IPS-18c (cell line): ENCODE results near the gene UBE2L3.
"Not testable (repeated sequence)": the region's sequence is repeated elsewhere in the genome, so short reads cannot be mapped to it uniquely, and the experiment has no call there.

Experiments used
- H3K4me3 ChIP-seq: 2 replicates; pipeline ENCODE4 v1.7.0; 2013; ENCODE audit warnings: low read depth, mild to moderate bottlenecking, low read length, moderate library complexity; ENCODE audit not compliant: insufficient read depth
- H3K9me3 ChIP-seq: one replicate; pipeline ENCODE4 v1.6.1; 2013; ENCODE audit warnings: mild to moderate bottlenecking, low read length, moderate library complexity; ENCODE audit not compliant: control insufficient read depth, insufficient read depth

Gene UBE2L3

GRCh38 chr22:21592422-21592821 lies 24.9 kb downstream of the UBE2L3 start:
- H3K9me3 ChIP-seq = no peaks in the 10 kb centered on the region
- no peak overlapping the region for H3K4me3 ChIP-seq

GRCh38 chr22:21593406-21594232 lies 26.1 kb downstream of the UBE2L3 start:
- Histone ChIP-seq H3K9me3 (no peaks in the 10 kb centered on the region), H3K4me3 (no peak overlapping the region)

GRCh38 chr22:21594865-21595452 lies 27.4 kb downstream of the UBE2L3 start:
- H3K4me3 ChIP-seq = no peak overlapping the region

GRCh38 chr22:21596356-21597135 lies 29.0 kb downstream of the UBE2L3 start:
- not testable (repeated sequence) for H3K4me3 ChIP-seq, H3K9me3 ChIP-seq

More at GRCh38 chr22:21594865-21595452, 27.4 kb downstream of the UBE2L3 start:
- no peaks in the 10 kb centered on the region for H3K9me3 ChIP-seq

- Histone ChIP-seq H3K4me3 (no peak overlapping the region), H3K9me3 (no peaks in the 10 kb centered on the region)
These were observed 30.8 kb downstream of the UBE2L3 start for GRCh38 chr22:21598302-21598701.

- H3K9me3 ChIP-seq = no peaks in the 10 kb centered on the region
- H3K4me3 ChIP-seq = no peak overlapping the region
These were observed 31.8 kb downstream of the UBE2L3 start for GRCh38 chr22:21599053-21599893.

- no peaks in the 10 kb centered on the region for H3K9me3 ChIP-seq
- no peak overlapping the region for H3K4me3 ChIP-seq
These were observed 35.1 kb downstream of the UBE2L3 start for GRCh38 chr22:21602579-21602978.

- no peaks in the 10 kb centered on the region for H3K9me3 ChIP-seq
- H3K4me3 ChIP-seq = no peak overlapping the region
These were observed 36.5 kb downstream of the UBE2L3 start for GRCh38 chr22:21603973-21604372.

- no peaks in the 10 kb centered on the region for H3K9me3 ChIP-seq
- H3K4me3 ChIP-seq = no peak overlapping the region
These were observed 38.5 kb downstream of the UBE2L3 start for GRCh38 chr22:21605887-21606564.

GRCh38 chr22:21606775-21607174 lies 39.3 kb downstream of the UBE2L3 start:
- no peak overlapping the region for H3K4me3 ChIP-seq
- no peaks in the 10 kb centered on the region for H3K9me3 ChIP-seq

- H3K9me3 ChIP-seq, H3K4me3 ChIP-seq: not testable (repeated sequence)
These were observed 42.1 kb downstream of the UBE2L3 start for GRCh38 chr22:21609556-21610157.

GRCh38 chr22:21611210-21611977 lies 43.9 kb downstream of the UBE2L3 start:
- Histone ChIP-seq H3K9me3 (no peaks in the 10 kb centered on the region), H3K4me3 (no peak overlapping the region)

GRCh38 chr22:21612858-21613257 lies 45.3 kb downstream of the UBE2L3 start:
- no peak overlapping the region for H3K4me3 ChIP-seq
- H3K9me3 ChIP-seq = no peaks in the 10 kb centered on the region

GRCh38 chr22:21613553-21614233 lies 46.2 kb downstream of the UBE2L3 start:
- Histone ChIP-seq H3K9me3 (no peaks in the 10 kb centered on the region), H3K4me3 (no peak overlapping the region)

- no peaks in the 10 kb centered on the region for H3K9me3 ChIP-seq
- no peak overlapping the region for H3K4me3 ChIP-seq
These were observed 48.2 kb downstream of the UBE2L3 start for GRCh38 chr22:21615731-21616130.
